Activated naive CD4-positive, alpha-beta T cell treated with Interleukin-2 at 50 U/mL for 16 hours (primary cell): ENCODE data around the gene CADM4.

Experiments
- DNase-seq: peaks from one replicate; pipeline ENCODE4 v3.0.0-alpha.2; 2020

Gene CADM4

DNA sequence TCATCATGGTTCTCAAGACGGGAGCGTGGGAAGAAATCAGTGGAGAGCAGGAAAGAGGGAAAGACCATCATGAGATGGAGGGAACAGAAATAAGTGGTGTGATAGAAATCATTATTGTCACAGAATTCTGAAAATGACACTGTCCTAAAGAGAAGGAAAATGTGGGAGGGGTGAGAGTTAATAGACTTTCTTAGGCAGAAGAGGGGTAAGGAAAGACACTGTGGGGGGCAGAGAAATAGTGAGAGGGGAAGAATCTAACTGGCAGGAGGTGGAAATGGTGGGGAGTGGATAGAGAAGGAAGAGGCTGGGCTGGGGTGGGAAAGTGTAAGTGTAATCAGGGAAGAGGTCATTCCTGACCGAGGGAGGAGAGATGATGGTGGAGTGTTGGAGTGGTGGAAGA lies 60.9 kb downstream of the CADM4 start:
- DNase-seq: no peak

DNA sequence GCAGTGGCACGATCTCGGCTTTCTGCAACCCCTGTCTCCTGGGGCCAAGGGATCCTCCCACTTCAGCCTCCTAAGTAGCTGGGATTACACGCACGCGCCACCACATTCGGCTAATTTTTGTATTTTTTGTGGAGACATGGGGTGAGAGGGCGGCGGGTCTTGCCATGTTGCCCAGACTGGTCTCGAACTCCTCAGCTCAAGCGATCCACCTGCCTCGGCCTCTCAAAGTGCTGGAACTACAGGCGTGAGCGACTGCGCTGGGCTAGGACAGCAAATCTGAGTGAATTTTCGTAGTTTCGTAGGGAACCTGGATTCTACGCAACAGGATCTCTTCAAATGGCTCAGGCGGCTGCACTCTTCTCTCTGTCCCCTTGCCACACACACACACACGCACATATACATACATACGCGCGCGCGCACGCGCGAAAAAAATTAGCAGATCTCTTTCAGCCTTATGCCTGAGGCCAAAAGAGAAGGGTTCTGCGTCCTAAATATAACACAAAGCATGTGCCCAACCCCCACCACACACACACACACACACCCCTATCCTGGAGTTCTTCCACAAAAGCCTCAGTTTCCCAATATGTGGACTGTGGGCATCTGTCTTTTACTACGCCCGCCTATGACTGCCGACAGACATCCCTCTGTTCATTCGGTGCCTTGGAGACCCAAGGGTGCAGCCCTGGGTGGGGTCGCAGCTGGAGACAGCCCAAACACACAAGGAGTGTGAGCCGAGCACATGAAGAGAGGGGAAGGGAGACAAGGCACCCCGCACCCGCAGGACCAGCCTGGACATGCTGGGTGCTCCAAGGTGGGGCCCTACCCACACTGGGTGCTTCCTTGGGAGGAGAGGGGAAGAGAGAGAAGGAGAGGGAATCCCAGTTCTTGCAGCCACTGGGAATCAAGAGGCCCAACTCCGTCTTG lies 63.4 kb downstream of the CADM4 start:
- DNase-seq: no peak

DNA sequence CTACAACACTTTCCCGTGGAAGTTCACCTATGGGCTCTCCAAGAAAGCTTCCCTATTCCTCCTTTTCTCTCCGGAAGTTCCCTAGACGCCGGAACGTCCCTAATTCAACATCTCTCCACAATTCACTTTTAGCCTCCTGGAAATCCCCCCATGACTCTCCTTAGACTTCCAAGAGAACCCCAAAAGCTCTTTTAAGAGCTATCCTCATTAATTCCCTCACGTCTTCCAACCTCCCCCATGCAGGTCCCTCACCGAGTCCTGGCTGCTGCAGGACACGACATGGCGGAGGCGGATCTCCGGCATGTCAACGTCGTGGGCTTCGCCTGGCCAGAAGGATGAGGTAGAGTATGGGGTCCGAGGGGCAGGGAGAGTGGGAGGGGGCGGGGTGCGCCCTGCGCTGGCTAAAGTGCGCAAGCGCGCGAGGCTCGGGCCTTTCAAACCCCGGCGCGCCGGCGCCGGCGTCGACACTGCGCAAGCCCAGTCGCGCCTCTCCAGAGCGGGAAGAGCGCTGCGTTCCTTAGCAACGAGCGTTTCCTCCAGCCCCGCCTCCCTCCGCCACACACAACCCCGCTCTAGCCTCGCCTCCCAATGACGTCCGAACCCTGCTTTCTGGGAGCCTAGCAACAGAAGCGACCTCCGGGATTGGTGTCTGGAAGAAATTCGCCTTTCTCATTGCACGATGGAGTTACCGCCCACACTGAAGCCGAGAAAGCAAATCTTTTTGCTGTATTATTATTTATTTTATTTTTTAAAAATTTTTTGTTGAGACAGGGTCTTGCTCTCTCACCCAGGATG lies 64.3 kb downstream of the CADM4 start, which contains the start of the genes PINLYP and XRCC1:
Gene PINLYP, plus strand, starts transcription at position 646 of the 795 bp plus-strand sequence. CDS start 1,391 bp downstream, outside the sequence.
Gene XRCC1, minus strand, starts transcription at position 372 of the 795 bp plus-strand sequence. Its CDS starts 69 bp downstream, at position 303.
- peak; percentile 95 for DNase-seq

DNA sequence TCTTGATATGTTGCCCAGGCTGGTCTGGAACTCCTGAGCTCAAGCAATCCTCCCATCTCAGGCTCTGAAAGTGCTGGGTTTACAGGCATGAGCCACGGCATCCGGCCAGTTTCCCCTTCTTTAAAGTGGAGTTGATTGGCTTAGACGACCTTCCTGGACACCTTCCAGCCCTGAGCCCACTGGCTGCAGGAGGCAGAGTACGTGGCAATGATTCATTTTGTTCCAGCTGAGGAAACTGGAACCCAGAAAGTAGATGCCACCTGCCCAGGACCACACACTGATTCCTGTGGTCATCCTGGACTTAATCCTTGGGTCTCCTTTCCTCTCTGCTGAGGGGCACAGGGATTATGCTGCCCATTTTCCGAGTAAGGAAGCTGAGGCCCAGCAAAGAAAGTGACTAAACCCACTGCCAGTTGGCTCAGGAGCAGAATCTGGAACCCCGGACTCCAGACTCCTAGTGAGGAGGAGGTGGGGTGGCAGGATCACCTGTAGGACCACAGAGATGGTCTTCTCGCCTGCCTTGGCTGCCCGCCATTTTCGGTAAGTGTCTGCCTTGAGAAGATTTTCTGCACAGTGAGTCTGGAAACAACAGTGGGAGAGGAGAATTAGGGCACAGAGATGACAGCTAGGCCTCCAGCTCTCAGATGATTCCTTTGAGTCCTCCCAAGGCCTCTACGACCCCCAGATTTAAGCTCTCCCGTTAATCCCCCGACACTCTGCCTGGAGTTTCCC lies 65.1 kb downstream of the CADM4 start:
- DNase-seq: no peak
